D721Med (cell line): ENCODE results near the gene PHLDB2.

ENCODE experiments used
- DNase-seq: peaks from one replicate; pipeline ENCODE4 v3.0.0; 2011; ENCODE audit warnings: low spot score; ENCODE audit not compliant: insufficient read length
- FAIRE-seq: peaks from 2 replicates; lab custom pipeline; 2011; peaks lifted over from hg19 to GRCh38; lab: Jason Lieb, UNC
- CTCF ChIP-seq: IDR thresholded peaks from 2 replicates; pipeline ENCODE4 v1.5.1; 2012; ENCODE audit warnings: mild to moderate bottlenecking, control low read depth; ENCODE audit not compliant: insufficient read depth; ENCODE audit errors: missing control alignments

Gene PHLDB2

GRCh38 chr3:111892070-111892469, 33.0 kb downstream of the PHLDB2 start:
- TF ChIP-seq CTCF = no peak
- DNase-seq (no peak), FAIRE-seq (no peak)

GRCh38 chr3:111895071-111895470, 36.0 kb downstream of the PHLDB2 start:
- TF ChIP-seq CTCF = peak; percentile 56
- peak; percentile 70 for FAIRE-seq
- DNase-seq = no peak

DNA sequence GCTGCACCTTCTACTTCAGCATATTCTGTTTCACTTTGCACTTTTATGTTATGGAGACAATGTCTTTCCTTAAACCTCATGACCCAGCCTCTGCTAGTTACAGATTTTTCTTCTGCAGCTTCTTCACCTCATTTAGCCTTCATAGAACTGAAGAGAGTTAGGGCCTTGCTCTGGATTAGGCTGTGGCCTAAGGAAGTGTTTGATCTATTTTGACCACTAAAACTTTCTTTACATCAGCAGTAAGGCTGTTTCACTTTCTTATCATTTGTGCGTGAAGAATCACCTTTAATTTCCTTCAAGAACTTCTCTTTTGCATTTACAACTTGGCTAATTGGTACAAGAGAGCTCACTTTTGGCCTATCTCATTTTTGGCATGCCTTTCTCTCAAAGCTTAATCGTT, 40.9 kb downstream of the PHLDB2 start:
- DNase-seq (no peak), FAIRE-seq (no peak)
- no peak for TF ChIP-seq CTCF

DNA sequence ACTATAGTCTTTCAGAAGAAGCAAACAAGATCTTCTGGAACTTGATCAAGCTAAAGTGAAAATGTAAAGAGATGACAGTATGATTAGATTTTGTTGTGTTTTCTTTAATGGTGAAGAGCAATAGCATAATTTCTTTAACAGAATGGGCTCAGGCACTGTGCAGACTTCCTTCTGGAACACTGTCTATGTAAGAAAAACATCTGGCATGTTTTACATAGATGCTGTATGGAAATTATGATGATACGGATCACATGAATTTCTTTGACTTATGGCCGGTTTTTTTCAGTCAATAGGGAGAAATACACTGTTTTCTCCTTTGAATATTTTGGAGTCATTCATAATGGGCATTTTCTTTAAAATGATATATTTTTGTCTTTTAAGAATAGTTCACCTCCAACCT, 42.6 kb downstream of the PHLDB2 start:
- no peak for FAIRE-seq
- TF ChIP-seq CTCF = no peak
- no peak for DNase-seq

GRCh38 chr3:111902534-111902933, 43.5 kb downstream of the PHLDB2 start:
- DNase-seq = no peak

DNA sequence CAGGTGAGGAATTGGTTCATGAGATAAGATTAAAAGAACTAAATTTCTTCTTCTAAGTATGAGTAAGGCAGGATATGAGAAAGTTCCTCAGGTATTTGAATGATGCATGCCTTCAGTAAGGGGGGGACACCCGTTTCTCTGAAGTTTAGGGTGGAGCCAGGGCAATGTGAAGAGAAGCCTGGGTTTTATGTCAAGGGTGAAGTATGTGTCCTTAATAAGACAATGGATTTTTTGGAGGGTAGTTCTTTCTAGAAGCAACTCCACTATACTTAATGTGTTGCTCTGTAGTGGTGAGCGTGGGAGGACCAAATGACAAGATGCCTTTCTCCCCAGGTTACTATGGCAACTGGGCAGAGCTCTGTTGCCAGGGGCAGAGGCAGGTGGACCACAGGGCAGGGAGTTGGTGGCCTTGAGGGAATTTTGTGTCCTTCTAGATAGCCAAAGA, 44.0 kb downstream of the PHLDB2 start:
- TF ChIP-seq CTCF = no peak
- FAIRE-seq = no peak
- DNase-seq = no peak

More at GRCh38 chr3:111902534-111902933, 43.5 kb downstream of the PHLDB2 start:
- no peak for TF ChIP-seq CTCF
- FAIRE-seq = no peak

DNA sequence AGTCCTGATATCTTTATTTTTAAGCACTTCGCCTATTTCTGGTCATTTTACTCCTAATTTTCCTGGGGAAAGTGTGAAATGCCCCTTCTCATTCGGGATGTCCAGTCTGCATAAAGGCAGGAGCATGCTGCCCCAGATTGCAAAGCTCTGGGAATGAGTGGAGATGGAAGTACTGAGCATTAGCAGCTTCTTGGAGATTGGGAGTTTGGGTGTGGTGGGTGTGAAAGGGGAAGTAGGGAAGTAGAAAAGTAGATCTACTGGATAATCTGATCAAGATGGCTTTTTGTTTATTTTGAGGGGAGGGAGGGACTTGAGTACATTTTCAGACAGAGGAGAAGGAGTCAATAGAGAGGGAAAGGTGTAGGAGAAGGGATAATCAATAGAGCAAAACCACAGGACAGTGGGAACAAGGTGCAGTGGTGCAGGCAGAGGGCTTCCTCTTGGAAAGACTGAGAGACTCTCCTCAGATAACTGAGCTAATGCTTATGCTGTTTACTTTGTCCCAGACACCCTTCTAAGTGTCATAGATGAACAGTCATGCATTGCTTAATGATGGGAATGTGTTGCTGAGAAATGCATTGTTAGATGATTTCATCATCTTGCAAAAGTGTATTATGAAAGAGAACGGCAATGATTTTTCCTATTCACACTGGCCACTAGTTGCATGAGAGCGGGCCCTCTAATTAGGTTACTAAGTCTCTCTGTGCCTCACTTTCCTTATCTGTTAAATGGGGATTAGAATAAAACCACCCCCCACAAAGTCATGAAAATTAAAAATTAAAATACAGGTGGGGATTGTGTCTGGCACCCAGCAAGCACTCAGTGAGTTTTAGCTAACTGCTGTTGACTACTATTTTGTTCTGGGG, 45.5 kb downstream of the PHLDB2 start:
- no peak for FAIRE-seq
- TF ChIP-seq CTCF = no peak
- no peak for DNase-seq
